GM21423 (cell line): ENCODE data around the gene DNAH17.

Experiments used
- ATAC-seq: cut with Tn5 transposase; IDR thresholded peaks from one replicate; pipeline ENCODE4 v1.9.1; 2021; ENCODE audit warnings: mild to moderate bottlenecking, moderate library complexity; ENCODE audit not compliant: unreplicated experiment

Gene DNAH17

GRCh38 chr17:78546476-78546875 is 30.7 kb downstream of the DNAH17 start:
- ATAC-seq = no peak

- ATAC-seq = no peak
Observed at GRCh38 chr17:78544881-78545755, 32.1 kb downstream of the DNAH17 start.

GRCh38 chr17:78541488-78542206 is 35.5 kb downstream of the DNAH17 start:
- no peak for ATAC-seq

DNA sequence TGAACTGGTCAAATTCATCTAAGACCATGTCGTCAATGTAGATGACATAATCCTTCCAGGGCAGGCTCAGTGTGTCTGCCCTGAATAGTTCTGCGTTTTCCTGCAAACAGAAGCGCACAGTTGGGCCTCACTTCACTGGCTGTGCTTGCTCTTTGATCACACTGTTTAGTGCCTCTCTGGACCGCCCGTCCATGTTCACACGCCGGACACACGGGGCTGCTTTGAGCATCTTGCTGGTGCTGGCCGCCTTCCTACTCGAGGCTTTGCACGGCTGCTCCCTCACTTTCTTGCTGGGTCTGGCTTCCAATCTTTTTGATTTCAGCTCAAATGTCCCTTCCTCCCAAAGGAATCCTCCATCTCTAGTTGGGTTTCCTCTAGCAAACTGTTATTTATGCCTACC is 37.4 kb downstream of the DNAH17 start:
- ATAC-seq = no peak

DNA sequence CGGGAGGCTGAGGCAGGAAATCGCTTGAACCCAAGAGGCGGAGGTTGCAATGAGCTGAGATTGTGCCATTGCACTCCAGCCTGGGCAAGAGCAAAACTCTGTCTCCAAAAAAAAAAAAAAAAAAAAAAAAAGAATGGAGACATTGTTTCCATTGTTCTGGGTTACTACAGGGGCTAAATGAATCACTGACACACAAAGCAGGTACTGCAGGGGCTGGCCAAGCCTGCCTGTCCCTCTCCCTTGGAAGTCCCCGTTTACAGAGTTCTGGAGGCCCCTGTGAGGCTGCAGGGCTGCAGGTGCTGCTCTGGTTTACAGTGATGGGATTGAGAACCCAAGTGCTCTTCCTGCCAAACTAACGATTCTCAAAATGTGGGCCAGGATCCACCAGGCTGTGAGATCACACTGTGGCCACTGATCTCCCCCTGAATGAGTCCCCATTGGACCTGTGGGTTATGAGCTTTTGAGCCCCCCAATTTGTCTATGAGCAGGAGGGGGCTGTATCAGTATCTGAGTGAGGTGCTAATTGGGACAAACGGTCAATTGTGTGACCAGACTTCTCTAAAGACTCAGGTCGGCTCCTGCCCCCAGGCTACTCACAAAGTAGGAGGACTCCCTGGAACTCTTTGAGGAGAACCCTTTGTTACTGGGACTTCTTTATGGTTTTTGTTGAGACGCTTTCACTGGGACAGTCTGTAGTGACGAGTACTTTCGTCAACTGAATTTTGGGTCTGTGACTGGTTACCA is 39.0 kb downstream of the DNAH17 start:
- ATAC-seq = no peak

DNA sequence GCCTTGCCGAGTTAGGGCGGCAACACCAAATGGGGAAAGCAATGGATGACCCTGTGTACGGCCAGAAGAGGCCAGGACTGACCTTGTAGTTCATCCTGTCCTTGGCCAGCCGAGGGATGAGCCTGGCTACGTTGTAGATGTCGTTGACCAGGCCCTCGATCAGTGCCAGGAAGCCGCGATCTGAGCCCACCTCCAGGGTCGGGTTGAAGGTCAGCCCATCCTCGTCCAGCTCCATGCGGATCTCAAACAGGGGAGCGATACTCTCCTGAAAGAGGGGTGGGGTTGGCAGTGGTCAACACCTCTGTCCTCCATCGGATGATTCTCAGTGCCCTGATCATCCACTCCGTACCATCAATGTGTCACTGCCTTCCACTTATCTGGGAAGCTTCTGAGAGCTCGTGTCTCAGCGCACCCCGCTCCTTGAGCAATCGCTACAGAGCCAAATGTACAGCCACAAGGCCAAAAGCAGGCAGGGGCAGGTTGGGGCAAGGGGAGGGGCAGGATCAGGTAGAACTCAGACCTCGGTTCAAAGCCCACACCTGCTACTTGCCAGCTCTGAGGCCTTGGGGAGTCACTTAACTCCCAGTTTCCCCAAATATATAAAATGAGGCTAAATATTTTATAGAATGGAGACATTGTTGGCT is 39.9 kb downstream of the DNAH17 start:
- ATAC-seq = no peak

DNA sequence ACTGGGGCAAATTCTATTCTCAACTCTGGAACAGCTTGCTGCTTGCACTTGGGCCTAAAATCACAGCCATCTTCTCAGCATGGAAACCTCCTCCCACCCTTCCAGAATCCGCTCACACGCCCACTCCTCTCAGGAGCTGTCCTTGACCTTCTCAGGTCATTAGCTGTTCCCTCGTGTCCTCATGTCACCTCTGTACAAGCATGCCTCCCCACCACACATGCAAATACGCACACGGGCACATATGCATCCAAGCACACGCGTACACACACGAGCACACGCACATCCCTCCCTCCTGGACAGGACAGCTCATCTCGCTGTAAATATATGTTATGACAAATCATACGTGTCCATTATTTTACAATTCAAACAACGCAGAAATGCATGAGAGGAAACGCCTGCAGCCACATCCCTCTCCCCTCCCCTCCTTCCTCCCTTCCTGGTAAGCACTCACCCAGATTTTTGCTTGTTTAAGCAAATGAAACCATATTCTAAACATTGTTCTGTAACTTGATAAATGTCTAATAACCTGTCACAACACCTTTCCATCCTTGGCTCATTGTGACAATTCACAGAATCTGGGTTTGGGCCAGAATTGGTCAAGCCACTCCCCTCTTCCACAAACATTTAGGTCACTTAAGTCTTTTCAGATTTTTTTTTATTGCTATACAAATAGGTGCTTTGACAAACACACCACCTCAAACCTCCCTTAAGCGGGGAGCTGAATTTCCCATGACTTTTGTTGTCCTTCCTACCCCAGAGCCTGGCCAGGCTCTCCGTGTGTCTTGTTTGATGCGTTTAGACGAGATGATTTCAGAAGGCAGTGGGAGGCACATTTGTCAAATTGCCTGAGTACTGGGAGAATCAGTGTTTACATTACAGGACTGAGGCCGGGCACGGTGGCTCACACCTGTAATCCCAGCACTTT is 41.7 kb downstream of the DNAH17 start:
- no peak for ATAC-seq

DNA sequence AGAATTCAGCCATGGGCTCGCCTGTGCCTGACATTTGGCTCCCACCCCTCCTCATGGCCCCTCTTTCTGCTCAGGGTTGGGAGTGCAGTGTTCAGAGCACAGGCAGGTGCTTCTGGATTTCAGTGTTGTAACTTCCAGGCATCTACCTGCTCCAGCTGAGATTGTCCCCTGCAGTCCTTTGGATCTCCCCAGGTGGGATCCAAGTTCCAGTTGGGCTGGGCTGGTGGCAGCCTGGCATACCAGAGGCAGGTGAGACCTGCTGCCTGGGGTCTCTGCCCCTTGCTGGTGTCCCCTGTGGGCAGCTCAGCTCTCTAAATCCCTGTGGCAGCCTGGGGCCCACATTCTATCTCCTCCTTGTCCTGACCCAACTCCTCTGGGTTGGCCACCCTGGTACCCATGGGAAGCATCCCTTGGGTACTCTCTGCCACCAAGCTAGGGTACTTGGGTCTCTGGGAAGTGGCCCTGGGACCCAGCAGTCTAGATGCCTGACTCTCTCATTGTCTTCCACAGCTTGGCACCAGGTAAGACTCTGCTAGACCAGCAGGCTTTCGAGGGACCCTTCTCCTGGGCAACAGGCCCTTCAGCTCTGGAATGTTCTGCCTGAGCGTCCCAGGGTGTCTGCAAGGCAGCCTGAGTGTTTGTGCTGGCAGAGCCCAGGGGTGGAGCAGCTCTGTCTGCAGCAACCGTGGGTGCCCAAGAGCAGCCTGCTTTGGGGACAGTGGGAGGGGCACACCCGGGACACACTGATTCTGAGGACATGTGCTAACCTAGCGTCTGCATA is 42.5 kb downstream of the DNAH17 start:
- no peak for ATAC-seq

- ATAC-seq = no peak
Observed at GRCh38 chr17:78532922-78533640, 44.1 kb downstream of the DNAH17 start.

- ATAC-seq = no peak
Observed at GRCh38 chr17:78532311-78532710, 44.9 kb downstream of the DNAH17 start.

DNA sequence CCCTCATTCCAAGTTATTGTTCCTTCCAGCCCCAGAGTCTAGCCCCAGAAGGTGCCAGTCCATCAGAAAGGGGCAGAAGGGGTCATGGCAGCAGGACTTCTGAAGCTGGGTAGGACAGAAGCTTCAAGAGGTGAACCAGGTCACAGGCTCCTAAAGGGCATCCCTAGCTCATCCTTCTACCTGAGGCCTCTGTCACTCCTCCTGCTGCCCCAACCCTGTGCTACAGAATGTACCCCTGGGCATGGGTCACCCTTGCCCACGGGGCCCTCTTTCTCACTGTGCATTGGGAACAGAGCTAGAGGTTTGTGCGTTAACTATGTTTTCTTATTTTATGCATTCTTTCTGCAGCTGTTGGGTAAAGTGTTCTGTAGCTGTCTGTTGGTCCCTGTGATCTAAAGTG is 46.5 kb downstream of the DNAH17 start:
- no peak for ATAC-seq

- no peak for ATAC-seq
Observed at GRCh38 chr17:78529871-78530670, 47.1 kb downstream of the DNAH17 start.

GRCh38 chr17:78529251-78529650 is 47.9 kb downstream of the DNAH17 start:
- ATAC-seq = no peak

GRCh38 chr17:78528541-78528940 is 48.7 kb downstream of the DNAH17 start:
- no peak for ATAC-seq

DNA sequence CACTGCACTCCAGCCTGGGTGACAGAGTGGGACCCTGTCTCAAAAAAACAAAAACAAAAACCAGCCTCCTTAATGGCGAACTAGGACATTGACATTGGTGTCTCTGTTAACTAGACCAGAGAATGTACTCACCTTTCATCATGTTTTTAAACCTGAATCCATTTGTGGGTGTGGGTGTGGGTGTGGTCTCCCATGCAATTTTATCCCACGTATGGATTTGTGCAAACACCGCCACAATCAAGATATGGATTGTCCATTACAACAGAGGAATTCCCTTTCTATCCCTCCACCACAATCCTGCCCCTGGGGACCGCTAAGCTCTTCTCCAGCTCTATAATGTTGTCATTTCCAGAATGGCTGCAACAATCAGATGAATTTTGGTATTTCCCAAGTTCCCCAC is 49.9 kb downstream of the DNAH17 start:
- ATAC-seq = no peak

GRCh38 chr17:78526231-78527025 is 50.8 kb downstream of the DNAH17 start:
- no peak for ATAC-seq
